HepG2 (cell line): ENCODE results near the gene SPTBN4. TPM values are rescaled to one million over a fixed set of nuclear protein-coding genes. Genes with fewer than 3 reads are reported as not detected.

ENCODE experiments used
- ATAC-seq: fragments of 200-7000 bp; cut with Tn5 transposase; 3 replicates; pipeline ENCODE4 v1.9.1; 2020; ENCODE audit warnings: mild to moderate bottlenecking, moderate library complexity
- BruUV-seq: library from RNA; stranded (reverse); fragments of 400-500 nt; replicated peaks from 2 replicates; lab custom pipeline; 2021; lab: Mats Ljungman, UMichigan
- CTCF ChIA-PET: fragments of 300-600 bp; formaldehyde crosslinking; extraction: SDS; loops from one replicate; lab custom pipeline; 2021; ENCODE audit warnings: low total read pairs, inconsistent platforms, low intra/inter-chr PET ratio; lab: Yijun Ruan, JAX
- POLR2A ChIA-PET: fragments of 350-600 bp; sonication (Branson Sonifier 250); formaldehyde crosslinking; loops from one replicate; lab custom pipeline; 2020; ENCODE audit warnings: antibody characterized with exemption, inconsistent platforms; lab: Yijun Ruan, JAX
- DNase-seq: peaks from one replicate; pipeline ENCODE4 v3.0.0-alpha.2; 2015; ENCODE audit warnings: low spot score
- FAIRE-seq: peaks from 3 replicates; lab custom pipeline; 2011; peaks lifted over from hg19 to GRCh38; lab: Jason Lieb, UNC
- H2AFZ ChIP-seq: one replicate; pipeline ENCODE4 v1.6.1; 2011; ENCODE audit warnings: low read length, inconsistent platforms
- H3K27ac ChIP-seq: fragments of 300-600 bp; 3 replicates; pipeline ENCODE4 v1.8.0; 2011; ENCODE audit warnings: mixed run types, mild to moderate bottlenecking, mixed read lengths, low read length, inconsistent platforms; ENCODE audit not compliant: insufficient read depth; ENCODE audit errors: extremely low read length
- H3K27me3 ChIP-seq, 2 experiments: fragments of 200-600 bp in 1 of 2; 2 replicates in 1 of 2; 3 replicates in 1 of 2; pipeline versions ENCODE4 v1.6.0 to v1.8.0; 2011; ENCODE audit warnings: low read length in 2 of 2, mild to moderate bottlenecking in 2 of 2, moderate library complexity in 2 of 2, inconsistent platforms in 1 of 2; ENCODE audit not compliant: insufficient read depth in 2 of 2, control insufficient read depth in 1 of 2
- H3K36me3 ChIP-seq, 2 experiments: fragments of 200-600 bp in 1 of 2; replicated peaks in 1 of 2; 2 replicates in 1 of 2; 3 replicates in 1 of 2; pipeline versions ENCODE4 v1.5.1 to v1.8.0; 2011; ENCODE audit warnings: low read length in 2 of 2, inconsistent platforms in 1 of 2; ENCODE audit not compliant: insufficient read depth in 2 of 2, control insufficient read depth in 1 of 2
- H3K4me1 ChIP-seq: 2 replicates; pipeline ENCODE4 v1.5.1; 2012; ENCODE audit warnings: low read length, inconsistent platforms; ENCODE audit not compliant: insufficient read depth
- H3K4me2 ChIP-seq: 2 replicates; pipeline ENCODE4 v1.6.0; 2011; ENCODE audit warnings: low read depth, low read length, inconsistent platforms
- H3K4me3 ChIP-seq, 3 experiments: fragments of 200-600 bp in 1 of 3; sonication (generic), shearing (Covaris generic) in 1 of 3; replicated peaks in 1 of 3; 2 replicates each; pipeline ENCODE4 v1.5.1; 2011 to 2016; ENCODE audit warnings: low read length in 3 of 3, inconsistent platforms in 2 of 3, low read depth in 2 of 3, mild to moderate bottlenecking in 2 of 3, control low read depth in 1 of 3, mixed read lengths in 1 of 3; ENCODE audit not compliant: insufficient read depth in 1 of 3
- H3K79me2 ChIP-seq: one replicate; pipeline ENCODE4 v1.6.1; 2011; ENCODE audit warnings: low read length, inconsistent platforms; ENCODE audit not compliant: insufficient read depth
- H3K9ac ChIP-seq: 2 replicates; pipeline ENCODE4 v1.6.0; 2011; ENCODE audit warnings: mild to moderate bottlenecking, low read depth, low read length, inconsistent platforms; ENCODE audit not compliant: insufficient read depth
- H3K9me3 ChIP-seq: 2 replicates; pipeline ENCODE4 v1.5.1; 2012; ENCODE audit warnings: mild to moderate bottlenecking, low read length
- H4K20me1 ChIP-seq: 2 replicates; pipeline ENCODE4 v1.6.0; 2011; ENCODE audit warnings: inconsistent platforms, mild to moderate bottlenecking, low read length, moderate library complexity; ENCODE audit not compliant: insufficient read depth
- ADNP ChIP-seq: sonication (generic); formaldehyde crosslinking; IDR thresholded peaks from 2 replicates; pipeline ENCODE4 v1.4.0; 2020; ENCODE audit warnings: missing genetic modification reagents
- ATM ChIP-seq: fragments of 450-650 bp; IDR thresholded peaks from 2 replicates; pipeline ENCODE4 v1.7.1; 2017; ENCODE audit warnings: mild to moderate bottlenecking, borderline replicate concordance
- LCORL ChIP-seq, 2 experiments: fragments of 450-650 bp in 1 of 2; sonication (generic) in 1 of 2; formaldehyde crosslinking in 1 of 2; IDR thresholded peaks; 2 replicates each; pipeline versions ENCODE4 v1.5.0 to v1.6.1; 2017 to 2020; ENCODE audit warnings: antibody characterized with exemption in 1 of 2, missing genetic modification reagents in 1 of 2
- ZNF264 ChIP-seq: sonication (generic); formaldehyde crosslinking; IDR thresholded peaks from 2 replicates; pipeline ENCODE4 v1.4.0; 2020; ENCODE audit warnings: missing genetic modification reagents
- ZNF713 ChIP-seq: sonication (generic); formaldehyde crosslinking; IDR thresholded peaks from 2 replicates; pipeline ENCODE4 v1.4.0; 2020; ENCODE audit warnings: mild to moderate bottlenecking, missing genetic modification reagents
- WGBS: methylation state at CpG from one replicate; pipeline ENCODE4 v1.1.6; 2017; ENCODE audit warnings: low lambda C conversion rate; 5-methylcytosine and 5-hydroxymethylcytosine counted together
- in situ Hi-C: cut with HindIII; loops from 2 replicates; pipeline ENCODE4 v1.10.0; 2017; ENCODE audit warnings: low pct_unique_long_range_greater_than_20kb; ENCODE audit not compliant: extremely low pct_ligation_motif_present
- intact Hi-C: fragments of 100-400 bp; cut with micrococcal nuclease; formaldehyde crosslinking; loops from one replicate; pipeline ENCODE4 v1.10.0; 2022; ENCODE audit not compliant: unreplicated experiment
- polyA plus RNA-seq, 8 experiments: library from polyadenylated mRNA; depleted of rRNA in 3 of 8; stranded (reverse) in 7 of 8; unstranded in 1 of 8; fragments of >200 nt; fragmentation: Illumina TruSeq in 4 of 8; extraction: Trizol in 4 of 8; gene quantifications; 2 replicates each; pipeline versions ENCODE4 v1.2.1 to v1.2.3, GENCODE V29; 2011 to 2016; ENCODE audit warnings: low read depth in 4 of 8, missing spikeins in 1 of 8, mixed read lengths in 1 of 8; ENCODE audit not compliant: insufficient read depth in 1 of 8
- total RNA-seq, 5 experiments: library from RNA; depleted of rRNA; stranded (reverse); fragments of >200 nt; fragmentation: Illumina TruSeq; extraction: Trizol; gene quantifications; 2 replicates each; pipeline ENCODE4 v1.2.3, GENCODE V29; 2016; ENCODE audit warnings: low read depth in 1 of 5
- TF ChIP-seq, protein P1 (sequence below): sonication (generic); formaldehyde crosslinking; IDR thresholded peaks from 2 replicates; pipeline ENCODE4 v1.5.0; 2020; ENCODE audit warnings: mild to moderate bottlenecking, missing genetic modification reagents, borderline replicate concordance
- TF ChIP-seq, protein P2 (sequence below): sonication (generic); formaldehyde crosslinking; IDR thresholded peaks from 2 replicates; pipeline ENCODE4 v1.5.0; 2020; ENCODE audit warnings: missing genetic modification reagents, mild to moderate bottlenecking, borderline replicate concordance

SPTBN4 gene
- total and polyA plus RNA-seq, 2 of the 13 experiments (the other 11 are each of a cell fraction or from before 2014, with no cell fraction given), result 0.11 TPM

DNA sequence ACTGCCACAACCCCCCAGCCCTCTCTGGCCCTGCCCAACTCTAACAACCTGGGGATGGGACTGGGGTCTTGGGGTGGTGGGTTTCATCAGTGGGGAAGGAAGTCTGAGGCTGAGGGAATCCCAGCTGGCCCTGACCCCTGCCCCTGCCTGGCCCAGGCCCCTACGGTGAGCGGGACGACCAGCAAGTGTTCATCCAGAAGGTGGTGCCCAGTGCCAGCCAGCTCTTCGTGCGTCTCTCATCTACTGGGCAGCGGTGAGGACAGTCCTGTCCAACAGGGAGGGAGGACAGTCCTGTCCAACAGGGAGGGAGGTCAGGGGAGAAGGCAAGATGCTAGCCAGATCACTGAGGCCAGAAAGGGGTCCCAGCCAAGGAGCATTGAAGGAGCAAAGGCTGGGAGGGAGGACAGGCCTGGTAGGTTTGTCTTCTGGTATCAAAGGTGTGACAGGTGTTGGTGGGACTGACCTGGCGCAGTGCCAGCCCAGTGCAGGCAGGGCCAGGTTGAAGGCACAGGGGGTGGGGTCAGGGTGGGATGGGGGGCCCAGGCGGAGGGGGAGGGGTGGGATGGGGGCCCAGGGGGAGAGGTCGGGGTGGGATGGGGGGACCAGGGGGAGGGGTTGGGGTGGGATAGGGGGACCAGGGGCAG lies 122.2 kb downstream of the SPTBN4 start:
- H2AFZ ChIP-seq, result no peak overlapping the region
- intact Hi-C loops (no loop called here), in situ Hi-C loops (no loop called here)
- no peak overlapping the region for H3K4me3 ChIP-seq
- ChIA-PET POLR2A (no interaction called here), CTCF (no interaction called here)
- no peaks in the 10 kb centered on the region for H3K79me2 ChIP-seq
- ATAC-seq (no peak), DNase-seq (no peak), FAIRE-seq (no peak)
- no peak overlapping the region for H3K27ac ChIP-seq
- H4K20me1 ChIP-seq, result no peaks in the 10 kb centered on the region
- H3K4me1 ChIP-seq, result no peaks in the 10 kb centered on the region
- H3K9me3 ChIP-seq, result no peaks in the 10 kb centered on the region
- H3K4me2 ChIP-seq, result no peak overlapping the region
- BruUV-seq, result no TSS peak
- 81% methylated on average over 5 of the region's 9 CpGs for WGBS
- H3K9ac ChIP-seq, result no peak overlapping the region
- no peaks in the 10 kb centered on the region for H3K36me3 ChIP-seq
- TF ChIP-seq ZNF264 (CRISPR knock-in tag), result no peak
- TF ChIP-seq LCORL (IDR thresholded peaks at IDR 0.05), result 0 out of 2 replicates have a peak, but pooled peaks have one; percentile 19
- no peak for TF ChIP-seq LCORL (CRISPR knock-in tag; IDR thresholded peaks at IDR 0.05)
- H3K27me3 ChIP-seq, result no peaks in the 10 kb centered on the region

DNA sequence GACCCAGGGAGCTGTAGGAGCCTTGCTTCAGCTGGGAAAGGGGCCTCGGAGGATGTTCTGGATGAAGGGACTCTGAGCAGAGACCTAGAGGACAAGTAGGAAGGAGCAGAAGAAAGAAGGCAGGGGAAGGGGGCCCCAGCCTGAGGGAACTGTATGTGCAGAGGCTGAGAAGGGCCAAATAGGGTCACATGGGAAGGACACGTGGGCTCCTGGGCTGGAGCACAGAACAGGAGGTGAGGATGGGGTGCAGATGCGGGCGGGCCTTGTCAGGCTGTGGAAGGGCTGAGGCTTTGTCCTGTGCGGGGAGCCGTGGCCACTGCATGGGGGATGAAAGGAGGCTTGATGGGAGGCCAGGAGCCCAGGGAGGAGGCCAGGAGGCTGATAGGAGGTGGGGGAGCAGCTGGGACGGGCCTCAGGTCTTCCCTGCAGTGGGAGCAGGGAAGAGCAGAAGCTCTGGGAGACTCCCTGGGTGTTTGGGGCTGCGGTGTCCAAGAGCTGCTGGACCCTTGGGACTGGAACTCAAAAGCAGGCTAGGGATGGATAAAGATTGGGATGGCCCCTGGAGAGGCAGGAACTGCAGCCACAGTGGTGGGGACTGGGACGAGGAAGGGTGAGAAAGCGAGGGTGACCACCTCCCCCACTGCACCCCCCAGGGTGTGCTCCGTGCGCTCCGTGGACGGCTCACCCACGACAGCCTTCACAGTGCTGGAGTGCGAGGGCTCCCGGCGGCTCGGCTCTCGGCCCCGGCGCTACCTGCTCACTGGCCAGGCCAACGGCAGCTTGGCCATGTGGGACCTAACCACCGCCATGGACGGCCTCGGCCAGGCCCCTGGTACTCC lies 123.0 kb downstream of the SPTBN4 start:
- no peak for FAIRE-seq
- no peaks in the 10 kb centered on the region for H4K20me1 ChIP-seq
- H3K9ac ChIP-seq, result no peak overlapping the region
- no peak for DNase-seq
- no peak; the same call in 2 of the 3 replicates for ATAC-seq
- POLR2A ChIA-PET, result no interaction called here
- H2AFZ ChIP-seq, result no peak overlapping the region
- in situ Hi-C loops, result no loop called here
- intact Hi-C loops, result no loop called here
- no TSS peak for BruUV-seq
- no peaks in the 10 kb centered on the region for H3K79me2 ChIP-seq
- no peaks in the 10 kb centered on the region for H3K36me3 ChIP-seq
- no peak overlapping the region for H3K4me2 ChIP-seq
- no peaks in the 10 kb centered on the region for H3K9me3 ChIP-seq
- H3K4me3 ChIP-seq, result no peak overlapping the region
- no peaks in the 10 kb centered on the region for H3K4me1 ChIP-seq
- H3K27me3 ChIP-seq, result no peaks in the 10 kb centered on the region
- 92% methylated on average over 21 of the region's 26 CpGs for WGBS
- CTCF ChIA-PET, result no interaction called here
- no peak overlapping the region for H3K27ac ChIP-seq
- no peak for TF ChIP-seq ADNP (CRISPR knock-in tag)
- TF ChIP-seq ATM, result no peak
- TF ChIP-seq, protein P1, sequence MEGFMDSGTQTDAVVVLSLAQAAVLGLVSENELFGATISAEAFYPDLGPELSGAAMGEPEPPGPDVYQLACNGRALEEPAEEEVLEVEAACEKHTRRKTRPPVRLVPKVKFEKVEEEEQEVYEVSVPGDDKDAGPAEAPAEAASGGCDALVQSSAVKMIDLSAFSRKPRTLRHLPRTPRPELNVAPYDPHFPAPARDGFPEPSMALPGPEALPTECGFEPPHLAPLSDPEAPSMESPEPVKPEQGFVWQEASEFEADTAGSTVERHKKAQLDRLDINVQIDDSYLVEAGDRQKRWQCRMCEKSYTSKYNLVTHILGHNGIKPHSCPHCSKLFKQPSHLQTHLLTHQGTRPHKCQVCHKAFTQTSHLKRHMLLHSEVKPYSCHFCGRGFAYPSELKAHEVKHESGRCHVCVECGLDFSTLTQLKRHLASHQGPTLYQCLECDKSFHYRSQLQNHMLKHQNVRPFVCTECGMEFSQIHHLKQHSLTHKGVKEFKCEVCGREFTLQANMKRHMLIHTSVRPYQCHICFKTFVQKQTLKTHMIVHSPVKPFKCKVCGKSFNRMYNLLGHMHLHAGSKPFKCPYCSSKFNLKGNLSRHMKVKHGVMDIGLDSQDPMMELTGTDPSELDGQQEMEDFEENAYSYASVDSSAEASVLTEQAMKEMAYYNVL (CRISPR knock-in tag), result no peak
- no peak for TF ChIP-seq ZNF713 (CRISPR knock-in tag)
- TF ChIP-seq, protein P2, sequence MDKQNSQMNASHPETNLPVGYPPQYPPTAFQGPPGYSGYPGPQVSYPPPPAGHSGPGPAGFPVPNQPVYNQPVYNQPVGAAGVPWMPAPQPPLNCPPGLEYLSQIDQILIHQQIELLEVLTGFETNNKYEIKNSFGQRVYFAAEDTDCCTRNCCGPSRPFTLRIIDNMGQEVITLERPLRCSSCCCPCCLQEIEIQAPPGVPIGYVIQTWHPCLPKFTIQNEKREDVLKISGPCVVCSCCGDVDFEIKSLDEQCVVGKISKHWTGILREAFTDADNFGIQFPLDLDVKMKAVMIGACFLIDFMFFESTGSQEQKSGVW (CRISPR knock-in tag), result no peak
